ENCODE measurements around the gene TMEM167B. TPM values are rescaled to one million over a fixed set of nuclear protein-coding genes. Genes with fewer than 3 reads are reported as not detected.

Gene TMEM167B
- total and polyA plus RNA-seq, 2 donors (not counting 1 experiment from before 2014, with no cell fraction given), result 12.0 to 40.9 TPM

- Histone ChIP-seq H3K27me3 (replicated peaks in 1 of 4; ENCODE audit: control extremely low read depth in 1 of 4, control insufficient read depth in 3 of 4, insufficient read depth in 4 of 4, low read length in 3 of 4) (no peaks in the 10 kb centered on the region), H3K4me1 (ENCODE audit: control insufficient read depth in 2 of 2, insufficient read depth in 2 of 2, low read length in 2 of 2) (peaks cover 12% of the 10 kb centered on the region in 2 donors), H3K27ac (ENCODE audit: low read length in 2 of 2) (no peak overlapping the region), H2AFZ (ENCODE audit: insufficient read depth, low read depth, low read length, poor library complexity, severe bottlenecking) (no peak overlapping the region), H3K9ac (ENCODE audit: low read length) (no peak overlapping the region), H4K20me1 (ENCODE audit: control insufficient read depth, insufficient read depth, low read length, poor library complexity, severe bottlenecking) (no peaks in the 10 kb centered on the region), H3K4me3 (ENCODE audit: control extremely low read depth in 1 of 5, extremely low read depth in 1 of 5, insufficient read depth in 1 of 5, low read depth in 2 of 5, low read length in 4 of 5) (no peak overlapping the region), H3K79me2 (ENCODE audit: control insufficient read depth, insufficient read depth, low read length) (no peaks in the 10 kb centered on the region), H3K4me2 (replicated peaks; ENCODE audit: low read depth, low read length, poor library complexity, severe bottlenecking) (no peak overlapping the region), H3K9me3 (ENCODE audit: control extremely low read depth in 1 of 3, control insufficient read depth in 2 of 3, insufficient read depth in 1 of 3, low read length in 2 of 3) (no peaks in the 10 kb centered on the region), H3K36me3 (replicated peaks in 1 of 2; ENCODE audit: control extremely low read depth in 1 of 2, control insufficient read depth in 1 of 2, extremely low read depth in 1 of 2, insufficient read depth in 2 of 2, low read length in 1 of 2) (no peaks in the 10 kb centered on the region)
- no peak overlapping the region for H3K4me3 Mint-ChIP-seq
- ATAC-seq (ENCODE audit: low read depth) (no peak), DNase-seq (no peak)
- CTCF ChIA-PET, result interaction anchor here (0.6 kb wide), 1 partner anchor 261 kb away, joined by 3 read pairs; no protein-coding TSS in a partner anchor
- POLR2A ChIA-PET, result no interaction called here
- H3K9me3 Mint-ChIP-seq (ENCODE audit: insufficient read depth), result no peaks in the 10 kb centered on the region
- WGBS (ENCODE audit: insufficient coverage), result 100% methylated on average over 1 of the region's 3 CpGs
- H3K27me3 Mint-ChIP-seq, result peaks cover 9% of the 10 kb centered on the region
- TF ChIP-seq CTCF (IDR thresholded peaks at IDR 0.05) (no peak), EZH2 (IDR thresholded peaks at IDR 0.05; ENCODE audit: borderline replicate concordance, insufficient read depth, low read depth, low read length, poor library complexity, severe bottlenecking) (no peak)
- intact Hi-C loops (cut with micrococcal nuclease), result no loop called here
- peaks cover 15% of the 10 kb centered on the region for H3K4me1 Mint-ChIP-seq
- no peak overlapping the region for H3K27ac Mint-ChIP-seq
Measured at GRCh38 chr1:109137958-109138357, 47.4 kb downstream of the TMEM167B start.

GRCh38 chr1:109138358-109138757 lies 47.8 kb downstream of the TMEM167B start:
- WGBS (ENCODE audit: insufficient coverage), result 93% methylated on average over 3 of the region's 3 CpGs
- TF ChIP-seq EZH2 (IDR thresholded peaks at IDR 0.05; ENCODE audit: borderline replicate concordance, insufficient read depth, low read depth, low read length, poor library complexity, severe bottlenecking), result no peak
- TF ChIP-seq CTCF (IDR thresholded peaks at IDR 0.05), result no peak
- H3K9me3 ChIP-seq (ENCODE audit: control extremely low read depth in 1 of 3, control insufficient read depth in 2 of 3, insufficient read depth in 1 of 3, low read length in 2 of 3), result no peaks in the 10 kb centered on the region
- H3K9ac ChIP-seq (ENCODE audit: low read length), result no peak overlapping the region
- ATAC-seq (ENCODE audit: low read depth) (no peak), DNase-seq (no peak)
- Mint-ChIP-seq H3K27me3 (peaks cover 9% of the 10 kb centered on the region), H3K4me1 (peaks cover 15% of the 10 kb centered on the region), H3K27ac (no peak overlapping the region), H3K4me3 (no peak overlapping the region), H3K9me3 (ENCODE audit: insufficient read depth) (no peaks in the 10 kb centered on the region)
- intact Hi-C loops (cut with micrococcal nuclease), result no loop called here
- ChIA-PET POLR2A (no interaction called here), CTCF (interaction anchor here (0.6 kb wide), 1 partner anchor 261 kb away, joined by 3 read pairs; no protein-coding TSS in a partner anchor)
- H4K20me1 ChIP-seq (ENCODE audit: control insufficient read depth, insufficient read depth, low read length, poor library complexity, severe bottlenecking), result no peaks in the 10 kb centered on the region
- H3K4me2 ChIP-seq (replicated peaks; ENCODE audit: low read depth, low read length, poor library complexity, severe bottlenecking), result no peak overlapping the region
- no peak overlapping the region for H3K4me3 ChIP-seq (ENCODE audit: control extremely low read depth in 1 of 5, extremely low read depth in 1 of 5, insufficient read depth in 1 of 5, low read depth in 2 of 5, low read length in 4 of 5)
- no peak overlapping the region for H2AFZ ChIP-seq (ENCODE audit: insufficient read depth, low read depth, low read length, poor library complexity, severe bottlenecking)
- H3K36me3 ChIP-seq (replicated peaks in 1 of 2; ENCODE audit: control extremely low read depth in 1 of 2, control insufficient read depth in 1 of 2, extremely low read depth in 1 of 2, insufficient read depth in 2 of 2, low read length in 1 of 2), result no peaks in the 10 kb centered on the region
- H3K27me3 ChIP-seq (replicated peaks in 1 of 4; ENCODE audit: control extremely low read depth in 1 of 4, control insufficient read depth in 3 of 4, insufficient read depth in 4 of 4, low read length in 3 of 4), result no peaks in the 10 kb centered on the region
- H3K79me2 ChIP-seq (ENCODE audit: control insufficient read depth, insufficient read depth, low read length), result no peaks in the 10 kb centered on the region
- peaks cover 12% of the 10 kb centered on the region in 2 donors for H3K4me1 ChIP-seq (ENCODE audit: control insufficient read depth in 2 of 2, insufficient read depth in 2 of 2, low read length in 2 of 2)
- H3K27ac ChIP-seq (ENCODE audit: low read length in 2 of 2), result no peak overlapping the region
